Adrenal gland (tissue), 19 donors: Measurements from ENCODE around the gene METTL4. TPM values are rescaled to one million over a fixed set of nuclear protein-coding genes. Genes with fewer than 3 reads are reported as not detected.
A peak's percentile ranks its signal among the peaks of the same experiment; 100 is the strongest.

Experiments used
- DNase-seq, 7 donors: peaks; one replicate each; pipeline ENCODE4 v3.0.0-alpha.2; 2019 to 2020
- H3K27ac ChIP-seq, 5 donors: fragments of 200-600 bp; sonication (generic) in 4 of 5; 1 replicate in 3 of 5; 2 replicates in 2 of 5; pipeline versions ENCODE4 v1.5.1 to v1.8.0; 2016 to 2020; ENCODE audit warnings: mild to moderate bottlenecking in 1 of 5
- H3K27me3 ChIP-seq: fragments of 200-600 bp; 2 replicates; pipeline ENCODE4 v1.8.0; 2021
- H3K36me3 ChIP-seq, 2 donors: fragments of 200-600 bp; replicated peaks in 1 of 2; 1 replicate in 1 of 2; 2 replicates in 1 of 2; pipeline versions ENCODE4 v1.5.1 to v1.8.0; 2018 to 2022
- H3K4me1 ChIP-seq, 2 donors: fragments of 200-600 bp; replicated peaks in 1 of 2; 1 replicate in 1 of 2; 2 replicates in 1 of 2; pipeline versions ENCODE4 v1.5.1 to v1.8.0; 2018 to 2021
- H3K4me3 ChIP-seq, 4 donors: fragments of 200-600 bp; sonication (generic) in 3 of 4; one replicate each; pipeline ENCODE4 v1.5.1; 2016 to 2018
- H3K9me3 ChIP-seq, 3 donors: fragments of 200-600 bp; sonication (generic) in 1 of 3; replicated peaks in 1 of 3; 1 replicate in 2 of 3; 2 replicates in 1 of 3; pipeline versions ENCODE4 v1.5.1 to v1.8.0; 2016 to 2021
- POLR2A ChIP-seq, 2 donors: fragments of 450-650 bp; IDR thresholded peaks; one replicate each; pipeline ENCODE4 v1.6.1; 2017; ENCODE audit warnings: antibody characterized with exemption in 2 of 2, mild to moderate bottlenecking in 2 of 2, moderate library complexity in 1 of 2
- WGBS, 4 donors: extraction: QIAGEN DNeasy Blood & Tissue Kit in 2 of 4; methylation state at CpG; one replicate each; pipeline versions ENCODE4 v1.1.5 to v1.1.7; 2013 to 2017; 5-methylcytosine and 5-hydroxymethylcytosine counted together
- intact Hi-C, 2 donors: fragments of 100-400 bp; cut with DNase I; formaldehyde crosslinking; loops; one replicate each; pipeline versions ENCODE4 v1.14.1 to v1.15.0; 2022 to 2023
- long read RNA-seq, 10 donors: library from polyadenylated mRNA in 3 of 10; unstranded in 2 of 10; stranded (forward) in 1 of 10; transcript quantifications; one replicate each; pipeline ENCODE4 v2.0.0 and lab custom pipeline, GENCODE V29; 2021 to 2026
- polyA plus RNA-seq, 3 donors: library from polyadenylated mRNA; stranded (reverse); fragments of 200-250 nt in 2 of 3; fragments of 350-450 nt in 1 of 3; fragmentation: Illumina TruSeq in 1 of 3; extraction: RNeasy Lipid Tissue Mini Kit (QIAGEN cat#74804) in 1 of 3; gene quantifications; one replicate each; pipeline ENCODE4 v1.2.3, GENCODE V29; 2013 to 2014
- total RNA-seq, 9 donors: library from RNA; depleted of rRNA in 4 of 9; stranded (reverse); fragments of >200 nt in 4 of 9; fragments of 120-200 nt in 1 of 9; fragmentation: NEBNext Ultra II Directional in 1 of 9; extraction: Animal tissue kit (Norgen Biotek cat#: 25700) in 1 of 9; gene quantifications; one replicate each; pipeline versions ENCODE4 v1.1.0 to v1.2.4, GENCODE V29; 2013 to 2023
- TF ChIP-seq, protein P1 (sequence below), 6 experiments: fragments of 450-650 bp in 4 of 6; fragments of 200-600 bp in 2 of 6; sonication (generic) in 1 of 6; IDR thresholded peaks; 1 replicate in 5 of 6; 2 replicates in 1 of 6; pipeline versions ENCODE4 v1.5.1 to v1.8.0; 2016 to 2021; ENCODE audit warnings: antibody characterized with exemption in 6 of 6, mild to moderate bottlenecking in 2 of 6, moderate library complexity in 1 of 6
- donor health status: healthy with polysubstance abuse.
- donor health status: Bipolar disorder and iron deficiency.
- donor health status: DM: yes; HTN: yes; CAD: no.
- donor health status: DM: no; HTN: no; CAD: no.
- donor health status: DM: no; HTN: no; CAD: no.
- donor health status: DM: yes; HTN: yes; CAD: no.

Gene METTL4
- 1 to 10 TPM; 1.3 to 8.7 (median 5.7) TPM for total RNA-seq
- polyA plus RNA-seq: 1 to 10 TPM; 4.3 to 7.9 (median 6.1) TPM
- long read RNA-seq, donor 1, partial matches to known transcripts: 0 of 1 reads
- long read RNA-seq, donor 1, other reads (novel, unspliced or antisense): 0 of 1 reads
- long read RNA-seq, donor 2, partial matches to known transcripts: 0 of 1 reads
- long read RNA-seq, donor 2, other reads (novel, unspliced or antisense): 0 of 1 reads
- long read RNA-seq, donor 3, partial matches to known transcripts: 0 of 1 reads
- long read RNA-seq, donor 3, other reads (novel, unspliced or antisense): 0 of 1 reads
- long read RNA-seq, donor 4, partial matches to known transcripts: 0 of 2 reads
- long read RNA-seq, donor 4, other reads (novel, unspliced or antisense): 1 of 2 reads
- long read RNA-seq, donor 5, partial matches to known transcripts: 2 of 7 reads
- long read RNA-seq, donor 5, other reads (novel, unspliced or antisense): 2 of 7 reads
- long read RNA-seq, donor 6, partial matches to known transcripts: 1 of 2 reads
- long read RNA-seq, donor 6, other reads (novel, unspliced or antisense): 0 of 2 reads
- long read RNA-seq, donor 7: 0 reads
- long read RNA-seq, donor 8: 0 reads
- long read RNA-seq, donor 9: 0 reads
- long read RNA-seq, donor 10, partial matches to known transcripts: 0 of 2 reads
- long read RNA-seq, donor 10, other reads (novel, unspliced or antisense): 0 of 2 reads

- Histone ChIP-seq H3K4me1 (peaks cover 11% of the 10 kb centered on the region in 2 donors), H3K36me3 (no peaks in the 10 kb centered on the region), H3K4me3 (peak within 1 kb of the TSS; percentile 41 to 88 (median 57)), H3K27ac (peak within 1 kb of the TSS; percentile 91 to 99 (median 95)), H3K27me3 (no peaks in the 10 kb centered on the region), H3K9me3 (no peaks in the 10 kb centered on the region)
- 0% methylated on average over 42 to 55 of the region's 55 CpGs for WGBS, 4 donors
- peak; percentile 77 to 90 (median 84) for DNase-seq
- intact Hi-C loops: loop anchor here in 1 of 2 donors (10.0 kb wide), 1 partner anchor 83 kb away; the partner anchor contains the start of gene SMCHD1
- TF ChIP-seq, protein P1, sequence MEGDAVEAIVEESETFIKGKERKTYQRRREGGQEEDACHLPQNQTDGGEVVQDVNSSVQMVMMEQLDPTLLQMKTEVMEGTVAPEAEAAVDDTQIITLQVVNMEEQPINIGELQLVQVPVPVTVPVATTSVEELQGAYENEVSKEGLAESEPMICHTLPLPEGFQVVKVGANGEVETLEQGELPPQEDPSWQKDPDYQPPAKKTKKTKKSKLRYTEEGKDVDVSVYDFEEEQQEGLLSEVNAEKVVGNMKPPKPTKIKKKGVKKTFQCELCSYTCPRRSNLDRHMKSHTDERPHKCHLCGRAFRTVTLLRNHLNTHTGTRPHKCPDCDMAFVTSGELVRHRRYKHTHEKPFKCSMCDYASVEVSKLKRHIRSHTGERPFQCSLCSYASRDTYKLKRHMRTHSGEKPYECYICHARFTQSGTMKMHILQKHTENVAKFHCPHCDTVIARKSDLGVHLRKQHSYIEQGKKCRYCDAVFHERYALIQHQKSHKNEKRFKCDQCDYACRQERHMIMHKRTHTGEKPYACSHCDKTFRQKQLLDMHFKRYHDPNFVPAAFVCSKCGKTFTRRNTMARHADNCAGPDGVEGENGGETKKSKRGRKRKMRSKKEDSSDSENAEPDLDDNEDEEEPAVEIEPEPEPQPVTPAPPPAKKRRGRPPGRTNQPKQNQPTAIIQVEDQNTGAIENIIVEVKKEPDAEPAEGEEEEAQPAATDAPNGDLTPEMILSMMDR (IDR thresholded peaks at IDR 0.05): no peak
- TF ChIP-seq POLR2A (IDR thresholded peaks at IDR 0.05): peak in 1 of 2 donors; percentile 32
Observed at GRCh38 chr18:2571200-2572170, at the start of gene METTL4, which contains the start of gene NDC80. Gene METTL4, minus strand, starts transcription at chr18:2571505. Its CDS starts 4,289 bp downstream, at chr18:2567216. Gene NDC80, plus strand, starts transcription at chr18:2571557. Its CDS starts 1,429 bp downstream, at chr18:2572986.

- no peak for TF ChIP-seq POLR2A (IDR thresholded peaks at IDR 0.05)
- TF ChIP-seq, protein P1 (IDR thresholded peaks at IDR 0.05): no peak
- Histone ChIP-seq H3K9me3 (no peaks in the 10 kb centered on the region), H3K4me3 (no peak overlapping the region), H3K27ac (no peak overlapping the region), H3K27me3 (no peaks in the 10 kb centered on the region), H3K4me1 (no peaks in the 10 kb centered on the region), H3K36me3 (no peaks in the 10 kb centered on the region)
- intact Hi-C loops: no loop called here
- DNase-seq: no peak
- WGBS, 4 donors: 94 to 97% (median 95%) methylated on average over 4 of the region's 4 CpGs
Observed at GRCh38 chr18:2618009-2618408, 46.7 kb upstream of the METTL4 start.

DNA sequence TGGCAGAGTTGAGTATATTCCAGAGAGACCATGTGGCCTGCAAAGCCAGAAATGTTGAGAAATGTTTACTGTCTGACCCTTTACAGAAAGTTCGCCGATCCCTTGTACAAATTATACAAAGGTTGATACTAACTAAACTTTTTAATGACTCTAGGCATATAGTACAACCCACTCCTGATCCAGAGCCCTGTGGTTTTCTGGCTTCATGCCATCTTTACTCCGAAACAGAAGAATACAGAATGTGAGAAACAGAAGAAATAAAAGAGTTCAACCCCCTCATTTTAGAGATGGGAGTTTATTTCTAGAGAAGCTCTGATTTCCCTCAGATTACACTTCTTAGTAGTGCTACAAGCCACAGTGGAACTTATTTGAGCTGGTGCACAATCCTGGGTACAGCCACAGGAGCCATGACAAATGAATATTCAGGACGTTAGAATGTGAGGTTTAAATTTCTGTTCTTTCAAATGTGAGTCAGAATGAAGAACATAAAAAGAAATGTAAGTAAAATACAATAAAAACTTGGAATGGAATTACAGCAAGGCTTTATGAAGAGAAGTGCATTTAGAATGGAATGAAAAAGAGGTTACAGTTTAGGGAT lies 46.2 kb upstream of the METTL4 start:
- Histone ChIP-seq H3K9me3 (no peaks in the 10 kb centered on the region), H3K27me3 (no peaks in the 10 kb centered on the region), H3K4me1 (no peaks in the 10 kb centered on the region), H3K4me3 (no peak overlapping the region), H3K27ac (no peak overlapping the region), H3K36me3 (no peaks in the 10 kb centered on the region)
- TF ChIP-seq, protein P1 (IDR thresholded peaks at IDR 0.05): no peak
- no peak for TF ChIP-seq POLR2A (IDR thresholded peaks at IDR 0.05)
- 75 to 85% (median 79%) methylated on average over 4 of the region's 4 CpGs for WGBS, 4 donors
- intact Hi-C loops: no loop called here
- DNase-seq: no peak
